HEK293T (cell line): ENCODE results near the gene ZFP92.

ENCODE experiments used
- ARNT ChIP-seq: fragments of 450-650 bp; IDR thresholded peaks from 2 replicates; pipeline ENCODE4 v1.6.1; 2017; ENCODE audit warnings: mild to moderate bottlenecking
- CTBP1 ChIP-seq: fragments of 450-650 bp; IDR thresholded peaks from 2 replicates; pipeline ENCODE4 v1.6.1; 2016; ENCODE audit warnings: borderline replicate concordance
- FOXA1 ChIP-seq: fragments of 450-650 bp; IDR thresholded peaks from 2 replicates; pipeline ENCODE4 v1.6.1; 2016; ENCODE audit warnings: mild to moderate bottlenecking
- FOXM1 ChIP-seq: fragments of 450-650 bp; IDR thresholded peaks from 2 replicates; pipeline ENCODE4 v1.6.1; 2017; ENCODE audit warnings: mild to moderate bottlenecking, borderline replicate concordance
- HDGF ChIP-seq: fragments of 450-650 bp; IDR thresholded peaks from 2 replicates; pipeline ENCODE4 v1.6.1; 2017; ENCODE audit warnings: antibody characterized with exemption, borderline replicate concordance
- NFRKB ChIP-seq: fragments of 450-650 bp; IDR thresholded peaks from 2 replicates; pipeline ENCODE4 v1.6.1; 2016; ENCODE audit warnings: mild to moderate bottlenecking, moderate library complexity
- SP1 ChIP-seq: fragments of 450-650 bp; IDR thresholded peaks from 2 replicates; pipeline ENCODE4 v1.6.1; 2017
- TARDBP ChIP-seq: fragments of 450-650 bp; IDR thresholded peaks from 2 replicates; pipeline ENCODE4 v1.6.1; 2016
- ZNF384 ChIP-seq: fragments of 450-650 bp; IDR thresholded peaks from 2 replicates; pipeline ENCODE4 v1.6.1; 2016
- TF ChIP-seq, protein P1 (sequence below): fragments of 450-650 bp; IDR thresholded peaks from 2 replicates; pipeline ENCODE4 v1.6.1; 2016

DNA sequence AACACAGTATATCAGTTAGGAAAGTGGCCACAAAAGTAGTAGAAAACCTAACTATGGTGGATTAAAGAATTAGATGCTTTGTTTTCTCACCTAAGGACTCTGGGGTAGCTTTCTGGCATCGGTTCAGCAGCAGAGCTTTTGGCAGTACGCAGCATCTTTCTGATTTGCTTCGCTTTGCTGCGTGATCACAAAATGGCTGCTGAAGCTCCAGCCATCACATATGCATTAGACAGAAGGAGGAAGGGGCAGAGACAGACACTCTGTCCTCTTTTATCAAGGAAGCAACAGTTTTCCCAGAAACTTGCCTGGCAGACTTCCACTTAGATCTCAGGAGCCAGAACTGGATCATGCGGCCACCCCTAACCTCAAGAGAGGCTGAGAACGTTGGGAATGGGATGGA lies 19.5 kb downstream of the ZFP92 start:
- TF ChIP-seq, protein P1, sequence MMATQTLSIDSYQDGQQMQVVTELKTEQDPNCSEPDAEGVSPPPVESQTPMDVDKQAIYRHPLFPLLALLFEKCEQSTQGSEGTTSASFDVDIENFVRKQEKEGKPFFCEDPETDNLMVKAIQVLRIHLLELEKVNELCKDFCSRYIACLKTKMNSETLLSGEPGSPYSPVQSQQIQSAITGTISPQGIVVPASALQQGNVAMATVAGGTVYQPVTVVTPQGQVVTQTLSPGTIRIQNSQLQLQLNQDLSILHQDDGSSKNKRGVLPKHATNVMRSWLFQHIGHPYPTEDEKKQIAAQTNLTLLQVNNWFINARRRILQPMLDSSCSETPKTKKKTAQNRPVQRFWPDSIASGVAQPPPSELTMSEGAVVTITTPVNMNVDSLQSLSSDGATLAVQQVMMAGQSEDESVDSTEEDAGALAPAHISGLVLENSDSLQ = no peak
- TF ChIP-seq FOXA1 = no peak
- no peak for TF ChIP-seq TARDBP
- TF ChIP-seq ARNT = no peak
- no peak for TF ChIP-seq SP1
- TF ChIP-seq ZNF384 = no peak
- TF ChIP-seq FOXM1 = no peak
- no peak for TF ChIP-seq NFRKB
- TF ChIP-seq CTBP1 = no peak
- TF ChIP-seq HDGF = no peak
